Upper lobe of left lung (tissue), 4 donors: ENCODE measurements around the gene ZNF502.

ENCODE experiments used
- EP300 ChIP-seq, 4 donors: sonication (generic); formaldehyde crosslinking; IDR thresholded peaks; one replicate each; pipeline ENCODE4 v1.5.1; 2017; ENCODE audit warnings: antibody characterized with exemption in 4 of 4, control low read depth in 2 of 4
- POLR2A ChIP-seq, 4 donors: fragments of 450-650 bp; IDR thresholded peaks; one replicate each; pipeline ENCODE4 v1.5.1; 2016 to 2017; ENCODE audit warnings: antibody characterized with exemption in 4 of 4, mild to moderate bottlenecking in 2 of 4
- POLR2AphosphoS5 ChIP-seq, 2 donors: sonication (generic); formaldehyde crosslinking; IDR thresholded peaks; one replicate each; pipeline ENCODE4 v1.5.1; 2017; ENCODE audit warnings: antibody characterized with exemption in 2 of 2
- TF ChIP-seq, protein P1 (sequence below), 6 experiments: fragments of 450-650 bp in 4 of 6; fragments of 200-600 bp in 2 of 6; sonication (generic) in 2 of 6; IDR thresholded peaks; one replicate each; pipeline ENCODE4 v1.5.1; 2016 to 2019; ENCODE audit warnings: antibody characterized with exemption in 6 of 6

DNA sequence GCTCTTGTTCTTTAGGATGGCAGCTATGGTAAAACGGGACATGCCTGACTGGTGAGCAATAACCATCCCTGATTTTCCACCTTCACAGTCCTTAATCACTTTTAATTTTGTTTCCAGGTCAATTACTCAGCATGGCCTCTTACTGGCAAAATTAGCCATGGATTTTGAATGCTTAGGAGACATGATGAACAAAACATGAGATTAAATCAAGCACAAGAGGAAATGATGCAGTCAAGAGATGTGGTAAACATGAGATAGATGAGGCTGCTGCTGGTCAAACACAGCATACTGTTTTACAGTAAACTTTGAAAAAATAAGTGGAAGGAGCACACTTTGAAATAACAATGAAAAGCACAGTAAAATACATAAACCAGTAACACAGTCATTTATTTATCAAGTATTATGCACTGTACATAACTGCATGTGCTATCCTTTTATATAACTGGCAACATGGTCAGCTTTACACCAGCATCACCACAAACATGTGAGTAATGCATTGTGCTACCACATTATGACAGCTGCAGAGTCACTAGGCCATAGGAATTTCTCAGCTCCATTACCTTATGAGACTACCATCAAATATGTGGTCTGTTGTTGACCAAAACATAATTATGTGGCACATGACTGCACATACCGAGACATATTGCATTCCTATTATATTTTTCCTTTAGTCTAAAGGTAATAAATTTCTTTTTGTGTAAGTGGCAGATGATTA, 30.1 kb upstream of the ZNF502 start:
- TF ChIP-seq POLR2AphosphoS5 (IDR thresholded peaks at IDR 0.05) = no peak
- TF ChIP-seq, protein P1, sequence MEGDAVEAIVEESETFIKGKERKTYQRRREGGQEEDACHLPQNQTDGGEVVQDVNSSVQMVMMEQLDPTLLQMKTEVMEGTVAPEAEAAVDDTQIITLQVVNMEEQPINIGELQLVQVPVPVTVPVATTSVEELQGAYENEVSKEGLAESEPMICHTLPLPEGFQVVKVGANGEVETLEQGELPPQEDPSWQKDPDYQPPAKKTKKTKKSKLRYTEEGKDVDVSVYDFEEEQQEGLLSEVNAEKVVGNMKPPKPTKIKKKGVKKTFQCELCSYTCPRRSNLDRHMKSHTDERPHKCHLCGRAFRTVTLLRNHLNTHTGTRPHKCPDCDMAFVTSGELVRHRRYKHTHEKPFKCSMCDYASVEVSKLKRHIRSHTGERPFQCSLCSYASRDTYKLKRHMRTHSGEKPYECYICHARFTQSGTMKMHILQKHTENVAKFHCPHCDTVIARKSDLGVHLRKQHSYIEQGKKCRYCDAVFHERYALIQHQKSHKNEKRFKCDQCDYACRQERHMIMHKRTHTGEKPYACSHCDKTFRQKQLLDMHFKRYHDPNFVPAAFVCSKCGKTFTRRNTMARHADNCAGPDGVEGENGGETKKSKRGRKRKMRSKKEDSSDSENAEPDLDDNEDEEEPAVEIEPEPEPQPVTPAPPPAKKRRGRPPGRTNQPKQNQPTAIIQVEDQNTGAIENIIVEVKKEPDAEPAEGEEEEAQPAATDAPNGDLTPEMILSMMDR (IDR thresholded peaks at IDR 0.05) = no peak
- no peak for TF ChIP-seq EP300 (IDR thresholded peaks at IDR 0.05)
- TF ChIP-seq POLR2A (IDR thresholded peaks at IDR 0.05) = no peak
